NCI-H146 (cell line): ENCODE measurements around the gene TEP1.
A peak's percentile ranks its signal among the peaks of the same experiment; 100 is the strongest.
"Not testable (repeated sequence)": the region's sequence is repeated elsewhere in the genome, so short reads cannot be mapped to it uniquely, and the experiment has no call there.

Experiments used
- DNase-seq: peaks from one replicate; lab custom pipeline; 2025; lab: John Stamatoyannopoulos, UW

TEP1 gene

DNA sequence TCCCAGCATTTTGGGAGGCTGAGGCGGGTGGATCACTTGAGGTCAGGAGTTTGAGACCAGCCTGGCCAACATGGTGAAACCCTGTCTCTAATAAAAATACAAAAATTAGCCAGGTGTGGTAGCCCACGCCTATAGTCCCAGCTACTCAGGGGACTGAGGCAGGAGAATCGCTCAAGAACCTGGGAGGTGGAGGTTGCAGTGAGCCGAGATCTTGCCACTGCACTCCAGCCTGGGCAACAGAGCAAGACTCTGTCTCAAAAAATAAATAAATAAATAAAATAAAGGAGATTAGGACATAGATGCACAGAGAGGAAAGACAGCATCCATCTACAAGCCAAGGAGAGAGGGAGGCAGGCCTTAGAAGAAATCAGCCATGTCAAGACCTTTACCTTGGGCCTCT, 72.3 kb downstream of the TEP1 start:
- not testable (repeated sequence) for DNase-seq

DNA sequence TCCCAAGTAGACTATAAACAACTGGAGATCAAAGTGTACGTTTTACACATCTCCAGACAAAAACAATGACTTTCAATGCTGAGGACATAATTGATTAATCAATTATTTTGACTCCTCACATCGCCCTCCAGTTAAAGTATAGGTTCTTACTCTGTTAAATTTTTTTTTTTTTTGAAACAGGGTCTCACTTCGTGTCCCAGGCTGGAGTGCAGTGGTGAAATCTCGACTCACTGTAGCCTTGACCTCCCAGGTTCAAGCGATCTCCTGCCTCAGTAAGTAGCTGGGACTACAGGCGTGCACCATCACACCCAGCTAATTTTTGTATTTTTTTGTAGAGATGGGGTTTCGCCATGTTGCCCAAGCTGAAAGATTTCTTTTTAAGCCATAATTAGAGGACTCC, 79.3 kb downstream of the TEP1 start:
- no peak for DNase-seq

DNA sequence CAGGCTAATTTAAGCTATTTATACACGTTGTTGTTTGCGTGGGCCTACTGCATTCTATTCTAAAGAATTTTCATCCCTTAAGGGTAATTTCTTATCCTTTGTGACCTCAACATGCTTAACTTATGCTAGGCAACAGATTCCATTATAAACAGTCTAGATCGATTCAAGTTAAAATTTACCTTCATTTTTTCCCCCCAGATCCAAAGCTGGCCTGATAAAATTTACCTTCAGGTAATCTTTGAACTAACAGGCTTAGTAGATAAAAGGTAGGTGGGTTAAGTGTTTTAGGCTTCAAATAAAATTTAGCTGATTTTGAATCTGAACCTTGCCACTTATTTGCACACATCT, 79.8 kb downstream of the TEP1 start:
- no peak for DNase-seq

GRCh38 chr14:20332788-20333493, 80.4 kb downstream of the TEP1 start, which contains the start of gene CCNB1IP1:
Gene CCNB1IP1, minus strand, starts transcription at chr14:20333279. Its CDS starts 16,756 bp downstream, at chr14:20316523.
- DNase-seq, result peak; percentile 87

DNA sequence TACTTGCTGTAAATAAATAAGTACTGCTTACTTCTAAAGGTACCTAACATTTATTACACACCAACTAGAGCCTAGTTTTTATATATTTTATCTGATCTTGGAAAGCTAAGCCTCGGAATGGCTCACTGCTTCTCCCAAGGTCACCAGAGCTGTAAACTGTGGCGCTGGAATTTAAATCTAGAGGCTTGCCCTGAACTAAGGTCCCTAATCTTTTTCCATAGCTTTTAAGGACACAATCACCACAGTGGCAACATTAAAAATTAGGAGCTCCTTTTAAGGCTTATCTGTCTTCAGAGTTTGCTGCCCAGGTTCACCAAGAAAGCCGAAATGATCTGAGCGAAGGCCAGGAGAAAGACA, 80.9 kb downstream of the TEP1 start:
- peak; percentile 15 for DNase-seq

DNA sequence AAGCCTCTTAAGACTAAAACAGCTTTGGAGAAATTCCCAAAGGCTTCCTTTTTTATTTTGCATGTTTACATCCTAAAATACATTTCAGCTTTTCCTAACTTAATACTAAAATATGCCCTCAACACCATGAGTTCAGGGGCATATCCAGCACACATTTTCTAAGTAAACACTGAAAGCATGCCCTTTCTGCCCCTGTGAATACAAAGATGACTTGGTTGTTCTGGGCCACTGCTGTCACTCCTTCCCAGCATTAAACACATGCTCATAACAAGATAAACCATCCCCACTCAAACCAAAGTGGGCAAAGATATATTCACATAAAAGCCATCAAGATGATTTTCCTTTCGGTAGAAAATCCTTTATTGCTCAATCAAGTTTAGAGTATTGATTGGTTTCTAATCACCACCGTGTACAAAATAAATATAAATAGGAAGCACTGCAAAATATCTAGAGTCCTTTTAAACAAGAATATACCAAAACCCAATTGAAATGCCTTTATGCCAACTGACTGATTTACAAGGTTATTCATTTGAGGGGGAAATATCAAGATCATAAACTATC, 82.2 kb downstream of the TEP1 start:
- DNase-seq, result no peak

GRCh38 chr14:20329355-20329754, 83.9 kb downstream of the TEP1 start:
- no peak for DNase-seq

DNA sequence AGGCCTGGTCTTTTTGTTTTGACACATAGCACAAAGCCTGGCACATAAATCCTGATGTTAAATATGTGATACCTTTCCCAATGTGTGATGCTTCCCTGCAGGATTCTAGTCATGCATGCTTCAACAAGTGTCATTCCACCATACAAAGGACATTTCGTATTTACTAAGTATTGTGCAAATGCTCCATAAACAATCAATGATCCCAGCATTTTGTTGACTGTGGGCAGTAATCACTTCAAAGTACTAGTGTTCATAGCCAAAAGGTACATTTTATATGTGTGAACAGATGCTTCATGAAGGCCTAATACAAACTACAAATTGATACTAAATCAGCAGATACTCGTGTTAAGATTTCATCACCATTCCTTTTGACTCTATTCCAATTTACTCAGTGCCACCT, 84.6 kb downstream of the TEP1 start:
- DNase-seq, result no peak

DNA sequence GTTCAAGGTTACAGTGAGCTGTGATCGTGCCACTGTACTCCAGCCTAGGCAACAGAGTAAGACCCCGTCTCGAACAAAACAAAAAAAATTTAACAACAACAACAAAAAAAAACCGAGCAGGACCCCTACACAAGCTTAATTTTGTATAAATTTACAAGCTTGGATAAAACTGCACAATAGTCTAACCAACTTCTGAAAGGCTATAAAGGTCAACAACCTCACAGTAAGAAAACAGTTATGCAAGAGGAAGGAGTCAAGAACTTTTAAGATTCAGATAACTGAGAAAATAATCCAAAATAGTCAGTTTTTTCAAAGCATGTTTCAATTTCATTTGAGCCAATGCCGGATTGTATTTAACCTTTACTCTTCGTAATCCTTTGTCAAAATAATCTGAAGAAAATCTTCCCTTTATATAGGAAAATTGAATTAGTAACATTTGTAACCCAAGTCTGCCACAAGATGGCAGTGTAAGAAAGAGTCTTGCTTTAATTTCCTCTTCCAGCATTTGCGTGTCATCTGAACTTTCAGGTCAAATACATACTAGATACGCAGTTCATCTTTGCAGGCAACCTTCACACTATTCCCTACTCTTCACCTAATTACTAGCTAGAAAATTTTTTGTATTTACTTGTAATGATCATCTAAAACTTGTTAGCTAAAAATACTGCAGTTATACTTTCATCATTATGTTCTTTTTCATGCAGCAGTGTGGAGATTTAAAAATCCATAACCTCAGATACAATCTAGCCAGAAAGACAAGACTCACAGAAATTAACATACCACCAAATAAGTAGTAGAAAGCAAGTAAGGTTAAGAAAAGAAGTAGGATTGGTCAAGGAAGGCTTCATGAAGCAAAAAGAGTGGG, 86.1 kb downstream of the TEP1 start:
- DNase-seq, result peak; percentile 58

DNA sequence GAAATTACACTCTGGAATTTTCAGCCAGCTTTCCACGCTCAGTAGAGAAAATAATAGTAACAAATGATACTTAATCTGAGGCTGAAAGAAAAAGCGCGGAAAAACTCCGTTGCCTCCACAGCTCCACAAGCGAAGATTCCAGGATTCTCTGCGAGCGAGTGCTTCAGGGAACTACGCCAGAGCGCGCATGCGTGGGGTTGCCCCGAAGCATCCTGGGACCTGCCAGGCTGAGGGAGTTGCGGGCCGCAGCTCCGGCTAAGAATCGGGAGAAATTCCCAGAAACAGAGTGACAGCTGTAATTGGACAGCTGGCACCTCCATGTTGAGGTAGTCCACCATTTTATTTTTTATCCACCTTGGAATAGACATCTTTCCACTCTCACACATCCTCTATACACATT, 95.6 kb downstream of the TEP1 start:
- DNase-seq, result no peak
